Naive thymus-derived CD8-positive, alpha-beta T cell (primary cell): Measurements from ENCODE around the gene CEACAM18. TPM values are rescaled to one million over a fixed set of nuclear protein-coding genes. Genes with fewer than 3 reads are reported as not detected.
"Not testable (repeated sequence)": the region's sequence is repeated elsewhere in the genome, so short reads cannot be mapped to it uniquely, and the experiment has no call there.

Source experiments
- ATAC-seq, 2 donors: fragments of 150-1000 bp; cut with Tn5 transposase in 1 of 2; sonication (Bioruptor Pico), chemical (Tn5 transposase) in 1 of 2; 1 replicate in 1 of 2; 2 replicates in 1 of 2; pipeline ENCODE4 v1.10.0; 2021; ENCODE audit warnings: mild to moderate bottlenecking in 2 of 2, moderate library complexity in 2 of 2
- POLR2A ChIA-PET: fragments of 350-600 bp; sonication (Branson Sonifier 250); formaldehyde crosslinking; loops from one replicate; lab custom pipeline; 2021; ENCODE audit warnings: antibody characterized with exemption; lab: Charles Lee
- DNase-seq, 10 donors: peaks; one replicate each; pipeline versions ENCODE4 v3.0.0 to v3.0.0-alpha.2; 2020 to 2022
- H3K27ac Mint-ChIP-seq, 10 donors: one replicate each; pipeline ENCODE4 v1.8.0; 2020 to 2022; ENCODE audit warnings: mild to moderate bottlenecking in 10 of 10, mixed read lengths in 10 of 10, moderate library complexity in 4 of 10, inconsistent platforms in 1 of 10
- H3K27me3 Mint-ChIP-seq, 5 donors: one replicate each; pipeline ENCODE4 v1.8.0; 2021 to 2022; ENCODE audit warnings: mixed read lengths in 5 of 5
- H3K36me3 Mint-ChIP-seq, 3 donors: one replicate each; pipeline ENCODE4 v1.8.0; 2020 to 2022; ENCODE audit warnings: mixed read lengths in 3 of 3, mild to moderate bottlenecking in 2 of 3, inconsistent platforms in 1 of 3
- H3K4me1 Mint-ChIP-seq, 4 donors: one replicate each; pipeline ENCODE4 v1.8.0; 2021 to 2022; ENCODE audit warnings: mixed read lengths in 4 of 4
- H3K4me3 Mint-ChIP-seq, 10 donors: one replicate each; pipeline ENCODE4 v1.8.0; 2020 to 2022; ENCODE audit warnings: mild to moderate bottlenecking in 10 of 10, mixed read lengths in 10 of 10, moderate library complexity in 6 of 10, inconsistent platforms in 1 of 10
- H3K9me3 Mint-ChIP-seq, 9 donors: one replicate each; pipeline ENCODE4 v1.8.0; 2020 to 2022; ENCODE audit warnings: mixed read lengths in 9 of 9, mild to moderate bottlenecking in 3 of 9, inconsistent platforms in 1 of 9, moderate library complexity in 1 of 9
- polyA plus RNA-seq, 3 donors: library from polyadenylated mRNA; unstranded; fragments of 300-500 nt; fragmentation: Illumina TruSeq; gene quantifications; one replicate each; pipeline ENCODE4 v1.2.3, GENCODE V29; 2021
- total RNA-seq, 8 experiments: library from RNA in 2 of 8; stranded (reverse) in 2 of 8; gene quantifications; one replicate each; pipeline ENCODE4 v1.2.3 and lab custom pipeline; 2021 to 2026

CEACAM18 gene
- total and polyA plus RNA-seq, 5 experiments from 2014 or later = not detected

DNA sequence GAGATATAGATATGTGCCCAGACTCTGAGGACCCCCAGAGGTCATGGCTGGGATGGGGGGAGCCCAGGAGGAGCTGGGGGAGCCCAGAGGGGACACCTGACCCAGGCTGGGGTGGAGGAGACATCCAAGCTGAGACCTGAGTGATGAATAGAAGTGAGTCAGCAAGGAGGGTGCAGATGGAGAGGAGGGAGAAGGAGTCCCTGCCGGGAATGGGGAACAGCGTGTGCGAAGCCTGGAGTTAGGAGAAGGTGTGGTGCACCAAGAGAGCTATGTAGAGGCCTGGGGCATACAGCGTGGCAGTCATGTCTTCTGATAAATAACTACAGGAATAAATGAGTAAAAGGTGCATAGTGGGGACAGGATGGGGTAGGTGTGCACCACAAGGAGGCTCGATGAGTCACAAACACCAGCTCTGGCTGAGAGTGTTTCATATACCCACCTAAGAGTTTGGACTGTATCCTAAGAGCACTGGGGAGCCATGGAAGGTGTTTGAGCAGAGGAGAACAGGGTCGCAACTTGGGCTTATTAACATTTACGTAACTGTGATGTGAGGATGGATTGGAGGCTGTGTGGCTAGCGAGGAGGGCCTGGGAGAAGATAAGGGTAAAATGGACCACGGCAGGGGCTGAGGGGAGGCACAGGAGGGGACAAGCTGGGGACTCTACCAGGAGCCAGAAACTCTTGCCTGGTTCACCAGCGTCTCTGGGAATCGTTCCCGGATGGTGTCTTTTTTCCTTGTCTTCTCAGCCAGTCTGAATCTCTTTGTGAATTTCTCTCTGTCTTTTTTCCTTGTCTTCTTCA, 1.4 kb downstream of the CEACAM18 start:
- H3K9me3 Mint-ChIP-seq = peaks cover 0 to 3% (median 0%) of the 10 kb centered on the region in 9 donors
- H3K27me3 Mint-ChIP-seq = peaks cover 10 to 49% (median 26%) of the 10 kb centered on the region in 5 donors
- DNase-seq (no peak), ATAC-seq (no peak)
- POLR2A ChIA-PET = interaction anchor here (0.6 kb wide), 1 partner anchor 11 kb away, joined by 3 read pairs; no protein-coding TSS in a partner anchor
- no peaks in the 10 kb centered on the region for H3K4me1 Mint-ChIP-seq
- H3K27ac Mint-ChIP-seq = no peak overlapping the region
- no peaks in the 10 kb centered on the region for H3K36me3 Mint-ChIP-seq
- no peak overlapping the region for H3K4me3 Mint-ChIP-seq

DNA sequence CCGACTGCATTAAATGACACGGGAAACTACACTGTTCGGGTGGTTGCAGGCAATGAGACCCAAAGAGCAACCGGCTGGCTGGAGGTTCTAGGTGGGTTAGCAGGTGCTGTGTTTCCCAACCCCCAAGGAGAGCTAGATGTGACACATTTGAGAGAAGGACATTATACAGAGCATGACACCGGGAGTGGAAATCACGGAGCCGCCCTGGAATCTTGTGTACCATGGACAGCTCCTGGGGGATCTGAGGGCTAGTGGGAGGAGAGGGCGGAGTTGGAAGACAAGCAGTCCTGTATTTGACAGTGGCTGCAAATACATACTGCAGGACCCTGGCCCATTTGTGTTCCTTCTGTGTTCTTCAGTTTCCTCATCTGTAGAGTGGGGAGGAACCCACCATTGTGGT, 2.3 kb downstream of the CEACAM18 start:
- peaks cover 13 to 50% (median 29%) of the 10 kb centered on the region in 5 donors for H3K27me3 Mint-ChIP-seq

DNA sequence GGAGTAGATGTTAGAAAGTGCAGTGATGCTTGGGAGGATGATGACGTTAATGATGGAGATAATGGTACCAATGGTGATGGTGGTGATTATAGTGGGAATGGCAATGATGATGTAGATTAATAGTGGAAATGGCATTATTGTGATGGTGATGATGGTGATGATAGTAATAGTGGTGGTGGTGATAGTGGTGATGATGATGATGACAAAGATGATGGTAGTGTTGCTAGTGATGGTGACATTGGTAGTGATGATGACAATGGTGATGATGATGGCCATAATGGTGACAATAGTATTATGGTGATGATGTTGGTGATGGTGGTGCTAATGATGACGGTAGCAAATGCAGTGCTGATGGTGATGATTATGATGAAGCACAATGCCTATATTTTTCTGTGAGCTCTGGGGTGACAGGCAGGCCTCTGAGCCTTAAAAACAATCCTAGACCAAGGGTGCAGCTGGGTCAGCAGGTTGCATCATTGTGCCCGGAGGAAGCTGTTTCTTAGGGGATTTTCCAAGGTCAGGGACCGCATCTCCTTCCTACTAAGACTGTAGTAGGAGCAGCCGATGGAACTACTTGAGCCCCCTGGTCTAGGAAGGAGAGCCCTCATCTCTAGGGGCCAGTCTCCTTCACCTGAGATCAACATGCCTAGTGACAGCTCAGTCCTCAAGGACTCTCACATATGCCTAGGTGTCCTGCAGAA, 7.8 kb downstream of the CEACAM18 start:
- Mint-ChIP-seq H3K27me3 (peaks cover 12 to 26% (median 20%) of the 10 kb centered on the region in 5 donors), H3K9me3 (peaks cover 0 to 1% (median 0%) of the 10 kb centered on the region in 9 donors), H3K27ac (no peak overlapping the region), H3K4me1 (no peaks in the 10 kb centered on the region), H3K4me3 (no peak overlapping the region), H3K36me3 (no peaks in the 10 kb centered on the region)
- ATAC-seq = no peak
- no peak for DNase-seq
- POLR2A ChIA-PET = no interaction called here

More for the DNA sequence above, 2.3 kb downstream of the CEACAM18 start:
- peaks cover 0 to 3% (median 0%) of the 10 kb centered on the region in 9 donors for H3K9me3 Mint-ChIP-seq
- no peaks in the 10 kb centered on the region for H3K4me1 Mint-ChIP-seq
- POLR2A ChIA-PET = interaction anchor here (0.6 kb wide), 1 partner anchor 11 kb away, joined by 3 read pairs; no protein-coding TSS in a partner anchor
- DNase-seq (no peak), ATAC-seq (no peak)
- H3K27ac Mint-ChIP-seq = no peak overlapping the region
- no peaks in the 10 kb centered on the region for H3K36me3 Mint-ChIP-seq
- H3K4me3 Mint-ChIP-seq = no peak overlapping the region

DNA sequence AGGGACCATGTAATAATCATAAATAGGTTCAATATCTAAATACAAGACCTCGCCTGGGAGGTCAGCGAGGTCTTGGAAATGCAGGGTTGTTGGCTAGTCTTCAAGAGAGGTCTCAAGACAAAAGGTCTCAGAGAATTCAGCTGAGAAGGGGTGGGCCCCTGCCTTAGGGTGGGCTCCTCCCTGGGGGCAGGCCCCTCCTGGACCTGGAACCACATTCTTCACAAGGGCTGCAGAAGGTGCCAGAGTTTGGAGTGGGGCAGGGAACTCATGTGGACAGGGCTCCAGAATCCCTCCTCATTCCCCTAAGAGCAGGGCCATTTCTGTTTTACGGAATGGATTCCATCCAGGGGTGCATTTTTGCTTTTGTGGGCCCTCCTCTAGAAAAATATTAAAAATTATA, 10.2 kb downstream of the CEACAM18 start:
- no peak overlapping the region for H3K4me3 Mint-ChIP-seq
- H3K9me3 Mint-ChIP-seq = peaks cover 0 to 7% (median 0%) of the 10 kb centered on the region in 9 donors
- no peaks in the 10 kb centered on the region for H3K36me3 Mint-ChIP-seq
- DNase-seq = no peak
- ATAC-seq = no peak
- H3K27ac Mint-ChIP-seq = no peak overlapping the region
- POLR2A ChIA-PET = no interaction called here
- H3K4me1 Mint-ChIP-seq = no peaks in the 10 kb centered on the region
- H3K27me3 Mint-ChIP-seq = peaks cover 9 to 30% (median 18%) of the 10 kb centered on the region in 5 donors

GRCh38 chr19:51489113-51489512, 10.8 kb downstream of the CEACAM18 start:
- Mint-ChIP-seq H3K9me3 (peaks cover 0 to 14% (median 0%) of the 10 kb centered on the region in 9 donors), H3K4me3 (no peak overlapping the region), H3K4me1 (no peaks in the 10 kb centered on the region), H3K36me3 (no peaks in the 10 kb centered on the region), H3K27ac (no peak overlapping the region), H3K27me3 (peaks cover 9 to 34% (median 23%) of the 10 kb centered on the region in 5 donors)
- DNase-seq (no peak), ATAC-seq (no peak)
- POLR2A ChIA-PET = no interaction called here

DNA sequence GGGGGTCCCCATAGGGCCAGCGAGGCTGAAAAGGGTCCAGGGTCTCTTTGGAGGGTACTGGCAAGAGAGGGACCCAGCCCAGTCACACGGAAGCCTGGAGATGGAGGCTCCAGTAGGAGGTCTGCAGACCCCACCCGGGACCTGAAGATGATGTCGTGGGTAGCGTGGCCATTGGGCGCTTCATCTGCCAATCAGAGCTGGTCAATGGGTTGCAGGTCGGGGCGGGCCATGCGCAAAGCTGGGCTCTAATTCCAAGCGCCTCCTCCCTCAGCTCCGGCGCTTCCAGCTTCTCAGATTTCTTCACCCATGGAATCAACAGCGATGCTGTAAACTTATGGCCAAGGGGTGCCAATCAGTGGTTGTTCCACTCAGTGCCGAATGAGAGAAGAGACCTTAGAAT, 12.3 kb downstream of the CEACAM18 start:
- ATAC-seq = no peak
- DNase-seq = no peak
- Mint-ChIP-seq H3K4me1 (no peaks in the 10 kb centered on the region), H3K27me3 (peaks cover 3 to 33% (median 27%) of the 10 kb centered on the region in 5 donors), H3K27ac (no peak overlapping the region), H3K9me3 (peaks cover 0 to 16% (median 0%) of the 10 kb centered on the region in 9 donors), H3K36me3 (no peaks in the 10 kb centered on the region), H3K4me3 (no peak overlapping the region)
- POLR2A ChIA-PET = no interaction called here

- no peak for ATAC-seq
- POLR2A ChIA-PET = no interaction called here
- no peak for DNase-seq
- H3K4me1 Mint-ChIP-seq = no peaks in the 10 kb centered on the region
- H3K9me3 Mint-ChIP-seq = peaks cover 0 to 16% (median 0%) of the 10 kb centered on the region in 9 donors
- H3K27me3 Mint-ChIP-seq = peaks cover 0 to 33% (median 23%) of the 10 kb centered on the region in 5 donors
- no peaks in the 10 kb centered on the region for H3K36me3 Mint-ChIP-seq
- H3K27ac Mint-ChIP-seq = no peak overlapping the region
- no peak overlapping the region for H3K4me3 Mint-ChIP-seq
These were observed 13.2 kb downstream of the CEACAM18 start for GRCh38 chr19:51491586-51491985.

DNA sequence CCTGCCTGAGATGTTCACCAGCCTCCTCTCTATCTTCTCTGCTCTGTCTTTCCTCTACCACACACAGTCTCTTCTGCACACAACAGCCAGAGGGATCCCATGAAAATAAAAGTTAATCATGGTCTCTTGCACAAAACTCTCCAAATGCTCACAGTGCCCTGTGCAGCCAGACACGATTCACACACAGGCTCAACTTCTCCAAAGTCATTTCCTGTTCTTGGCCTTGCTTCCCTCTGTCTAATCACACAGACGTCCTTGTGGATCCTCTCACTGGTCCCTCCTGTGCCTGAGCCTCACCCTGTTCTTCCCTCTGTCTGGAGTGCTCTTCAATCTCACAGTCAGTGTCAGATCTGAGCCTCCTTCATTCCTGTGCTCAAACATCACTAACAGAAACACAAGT, 15.4 kb downstream of the CEACAM18 start:
- ATAC-seq (no peak), DNase-seq (no peak)

GRCh38 chr19:51497666-51498065, 19.3 kb downstream of the CEACAM18 start:
- Mint-ChIP-seq H3K4me3 (no peak overlapping the region), H3K27ac (no peak overlapping the region), H3K4me1 (peaks cover 4 to 12% (median 8%) of the 10 kb centered on the region in 4 donors), H3K36me3 (no peaks in the 10 kb centered on the region), H3K9me3 (peaks cover 0 to 16% (median 0%) of the 10 kb centered on the region in 9 donors), H3K27me3 (peaks cover 2 to 34% (median 20%) of the 10 kb centered on the region in 5 donors)
- no peak for ATAC-seq
- DNase-seq = no peak
- POLR2A ChIA-PET = no interaction called here

More for the DNA sequence above, 15.4 kb downstream of the CEACAM18 start:
- POLR2A ChIA-PET = no interaction called here
- Mint-ChIP-seq H3K4me3 (no peak overlapping the region), H3K27me3 (peaks cover 2 to 38% (median 23%) of the 10 kb centered on the region in 5 donors), H3K36me3 (no peaks in the 10 kb centered on the region), H3K9me3 (peaks cover 0 to 16% (median 0%) of the 10 kb centered on the region in 9 donors), H3K4me1 (no peaks in the 10 kb centered on the region), H3K27ac (no peak overlapping the region)

DNA sequence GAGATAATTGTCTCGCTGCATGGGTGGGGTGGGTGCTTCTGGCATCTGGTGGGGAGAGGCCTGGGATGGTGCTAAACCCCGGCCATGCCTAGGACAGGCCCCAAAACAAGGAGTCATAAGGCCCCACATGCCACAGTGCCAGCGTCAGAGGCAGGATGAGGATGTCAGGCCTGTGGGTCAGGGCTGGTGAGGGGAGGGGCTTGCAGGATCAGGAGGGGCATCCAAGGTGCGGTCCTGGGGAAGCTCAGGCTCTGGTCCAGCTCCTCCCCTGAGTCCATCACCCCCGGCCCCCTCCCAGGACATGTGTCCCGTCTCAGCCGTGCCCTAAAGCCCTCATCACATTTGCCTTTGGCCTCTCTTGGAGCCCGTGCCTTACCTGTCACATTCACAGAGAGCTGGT, 22.6 kb downstream of the CEACAM18 start:
- DNase-seq, POLR2A ChIA-PET, H3K36me3 Mint-ChIP-seq, ATAC-seq, H3K4me3 Mint-ChIP-seq: not testable (repeated sequence)
- Mint-ChIP-seq H3K4me1 (peaks cover 4 to 16% (median 8%) of the 10 kb centered on the region in 4 donors), H3K9me3 (peaks cover 0 to 18% (median 7%) of the 10 kb centered on the region in 9 donors), H3K27ac (peak overlapping the region in 1 of 10 donors; percentile 53), H3K27me3 (peaks cover 2 to 13% (median 4%) of the 10 kb centered on the region in 5 donors)

DNA sequence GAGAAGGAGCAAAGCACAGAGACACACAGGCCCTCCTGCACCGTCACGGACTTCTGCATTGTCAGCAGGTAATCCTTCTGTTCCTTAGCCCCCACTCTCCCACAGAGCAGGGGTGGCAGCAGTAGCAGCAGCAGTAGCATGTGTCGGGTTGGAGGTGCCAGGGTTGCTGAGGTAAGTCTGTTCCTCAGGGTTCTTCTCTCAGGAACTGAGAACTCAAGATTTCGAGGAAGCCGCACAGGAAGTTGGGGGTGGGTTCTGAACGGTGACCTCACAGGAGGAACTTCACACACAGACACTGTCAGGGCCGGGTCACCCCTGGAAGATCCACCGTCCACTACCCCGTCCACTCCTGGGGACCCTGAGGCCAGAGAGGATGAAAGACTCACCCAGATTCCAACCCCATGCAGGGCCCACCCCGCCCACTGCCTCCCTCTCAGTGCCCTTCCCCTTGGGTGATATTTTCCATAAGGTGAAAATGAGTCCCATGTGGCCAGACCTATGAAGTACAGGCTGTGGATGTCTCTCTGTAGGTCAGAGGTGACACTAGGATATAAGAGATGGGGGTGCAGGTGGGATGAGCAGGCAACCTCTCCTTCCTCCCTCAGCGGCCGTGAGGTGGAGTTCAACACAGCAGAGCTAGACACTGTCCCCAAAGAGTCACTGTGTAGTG, 23.4 kb downstream of the CEACAM18 start, which contains the start of gene SIGLEC12:
SIGLEC12 (minus strand) TSS at position 207 of the 670 bp plus-strand sequence; CDS start at position 140, 67 bp downstream.
- Mint-ChIP-seq H3K9me3 (peaks cover 0 to 18% (median 7%) of the 10 kb centered on the region in 9 donors), H3K4me1 (peaks cover 4 to 16% (median 8%) of the 10 kb centered on the region in 4 donors), H3K4me3 (no peak within 1 kb of the TSS), H3K36me3 (peaks cover 0 to 7% (median 0%) of the 10 kb centered on the region in 3 donors), H3K27ac (peak within 1 kb of the TSS in 1 of 10 donors; percentile 53), H3K27me3 (peaks cover 2 to 13% (median 4%) of the 10 kb centered on the region in 5 donors)
- no peak for ATAC-seq
- POLR2A ChIA-PET = no interaction called here
- DNase-seq = no peak

GRCh38 chr19:51503286-51503817, 25.0 kb downstream of the CEACAM18 start:
- POLR2A ChIA-PET = no interaction called here
- Mint-ChIP-seq H3K9me3 (peaks cover 0 to 18% (median 7%) of the 10 kb centered on the region in 9 donors), H3K4me3 (no peak overlapping the region), H3K4me1 (peaks cover 4 to 16% (median 8%) of the 10 kb centered on the region in 4 donors), H3K27me3 (peaks cover 2 to 12% (median 5%) of the 10 kb centered on the region in 5 donors), H3K27ac (no peak overlapping the region), H3K36me3 (peaks cover 0 to 7% (median 0%) of the 10 kb centered on the region in 3 donors)
- DNase-seq (no peak), ATAC-seq (no peak)
